ENCODE data around the gene RHPN2. TPM values are rescaled to one million over a fixed set of nuclear protein-coding genes. Genes with fewer than 3 reads are reported as not detected.

RHPN2 gene
- total RNA-seq, 4 donors from 2014 or later = 1.1 to 1.6 (median 1.6) TPM

DNA sequence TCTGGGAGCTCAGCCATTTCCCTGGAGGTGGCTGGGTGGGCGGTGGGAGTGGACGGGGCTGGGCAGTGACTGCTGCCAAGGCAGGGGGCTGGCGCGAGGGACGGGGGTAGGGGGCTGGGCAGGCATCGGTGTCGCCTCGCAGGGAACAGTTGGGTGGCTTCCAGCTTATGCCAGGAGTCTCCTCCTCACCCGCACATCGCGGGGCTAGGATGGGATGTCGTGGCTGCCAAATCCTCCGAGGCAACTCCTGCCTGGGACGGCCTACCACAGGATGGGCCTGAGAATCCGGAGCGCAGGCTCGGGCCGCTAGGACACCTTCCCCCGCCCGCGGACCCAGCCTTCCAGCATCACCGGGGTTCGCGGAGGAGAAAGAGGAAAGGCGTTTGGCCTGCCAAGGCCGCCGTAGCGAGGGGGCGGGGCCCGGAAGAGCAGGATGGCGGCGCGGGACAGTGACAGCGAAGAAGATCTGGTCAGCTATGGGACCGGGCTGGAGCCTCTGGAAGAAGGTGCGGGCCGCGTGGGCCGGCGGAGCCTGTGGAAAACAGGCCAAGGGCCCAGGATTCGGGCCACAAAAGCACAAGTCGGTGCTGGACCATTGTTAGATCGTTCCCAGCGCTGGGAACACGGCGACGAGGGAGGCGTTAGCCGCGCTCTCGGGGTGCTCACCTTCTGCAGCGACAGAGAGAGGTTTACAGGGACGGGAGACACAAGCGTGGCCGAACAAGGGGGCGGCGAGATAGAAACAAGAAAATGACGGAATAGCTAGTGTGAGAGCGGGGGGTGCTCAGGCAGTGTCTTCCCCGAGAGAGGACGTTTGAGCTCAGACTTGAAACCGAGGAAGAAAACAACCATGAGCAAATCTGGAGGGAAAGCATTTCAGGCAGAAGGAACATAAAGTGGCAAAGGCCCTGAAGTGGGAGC, 16.3 kb upstream of the RHPN2 start, which contains the start of gene GPATCH1:
Gene GPATCH1, plus strand, starts transcription at position 421 of the 921 bp plus-strand sequence. Its CDS starts 13 bp downstream, at position 434.
- peak within 1 kb of the TSS; percentile 66 to 93 (median 91) for H3K4me3 ChIP-seq
- 0 to 1% methylated on average over 29 to 30 of the region's 62 CpGs for WGBS, 2 donors
- intact Hi-C loops (cut with DNase I) = no loop called here
- H3K36me3 ChIP-seq = no peaks in the 10 kb centered on the region
- H3K4me1 ChIP-seq = peaks cover 0 to 30% (median 15%) of the 10 kb centered on the region in 3 donors
- peak within 1 kb of the TSS; percentile 78 to 89 (median 82) for H3K27ac ChIP-seq
- no peaks in the 10 kb centered on the region for H3K9me3 ChIP-seq
- H3K27me3 ChIP-seq = no peaks in the 10 kb centered on the region
- peak; percentile 41 for DNase-seq
- TF ChIP-seq, protein P1, sequence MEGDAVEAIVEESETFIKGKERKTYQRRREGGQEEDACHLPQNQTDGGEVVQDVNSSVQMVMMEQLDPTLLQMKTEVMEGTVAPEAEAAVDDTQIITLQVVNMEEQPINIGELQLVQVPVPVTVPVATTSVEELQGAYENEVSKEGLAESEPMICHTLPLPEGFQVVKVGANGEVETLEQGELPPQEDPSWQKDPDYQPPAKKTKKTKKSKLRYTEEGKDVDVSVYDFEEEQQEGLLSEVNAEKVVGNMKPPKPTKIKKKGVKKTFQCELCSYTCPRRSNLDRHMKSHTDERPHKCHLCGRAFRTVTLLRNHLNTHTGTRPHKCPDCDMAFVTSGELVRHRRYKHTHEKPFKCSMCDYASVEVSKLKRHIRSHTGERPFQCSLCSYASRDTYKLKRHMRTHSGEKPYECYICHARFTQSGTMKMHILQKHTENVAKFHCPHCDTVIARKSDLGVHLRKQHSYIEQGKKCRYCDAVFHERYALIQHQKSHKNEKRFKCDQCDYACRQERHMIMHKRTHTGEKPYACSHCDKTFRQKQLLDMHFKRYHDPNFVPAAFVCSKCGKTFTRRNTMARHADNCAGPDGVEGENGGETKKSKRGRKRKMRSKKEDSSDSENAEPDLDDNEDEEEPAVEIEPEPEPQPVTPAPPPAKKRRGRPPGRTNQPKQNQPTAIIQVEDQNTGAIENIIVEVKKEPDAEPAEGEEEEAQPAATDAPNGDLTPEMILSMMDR (IDR thresholded peaks at IDR 0.05) = peak in 1 of 6 experiments; percentile 43
- TF ChIP-seq POLR2A (IDR thresholded peaks at IDR 0.05) = peak in 1 of 4 donors; percentile 34

DNA sequence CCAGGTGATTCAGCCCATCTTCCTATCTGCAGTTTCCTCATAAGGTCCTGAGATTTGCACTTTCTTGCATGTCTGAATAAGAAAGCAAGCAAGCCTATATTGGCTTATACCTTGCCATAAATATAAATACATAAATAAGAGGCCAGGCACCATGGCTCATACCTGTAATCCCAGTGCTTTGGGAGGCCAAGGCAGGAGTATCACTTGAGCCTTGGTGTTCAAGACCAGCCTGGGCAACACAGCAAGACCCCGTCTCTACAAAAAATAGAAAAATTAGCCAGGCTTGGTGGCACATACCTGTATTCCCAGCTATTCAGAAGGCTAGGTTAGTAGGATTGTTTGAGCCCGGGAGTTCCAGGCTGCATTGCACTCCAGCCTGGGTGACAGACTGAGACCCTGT, 10.8 kb upstream of the RHPN2 start:
- H3K4me3 ChIP-seq = no peak overlapping the region
- intact Hi-C loops (cut with DNase I) = no loop called here
- H3K27me3 ChIP-seq = no peaks in the 10 kb centered on the region
- peaks cover 0 to 11% (median 2%) of the 10 kb centered on the region in 3 donors for H3K4me1 ChIP-seq
- H3K36me3 ChIP-seq = no peaks in the 10 kb centered on the region
- DNase-seq = no peak
- no peaks in the 10 kb centered on the region for H3K9me3 ChIP-seq
- no peak for TF ChIP-seq POLR2A (IDR thresholded peaks at IDR 0.05)
- TF ChIP-seq, protein P1 (IDR thresholded peaks at IDR 0.05) = no peak
- H3K27ac ChIP-seq = no peak overlapping the region
- 75 to 89% methylated on average over 2 of the region's 2 CpGs for WGBS, 2 donors

DNA sequence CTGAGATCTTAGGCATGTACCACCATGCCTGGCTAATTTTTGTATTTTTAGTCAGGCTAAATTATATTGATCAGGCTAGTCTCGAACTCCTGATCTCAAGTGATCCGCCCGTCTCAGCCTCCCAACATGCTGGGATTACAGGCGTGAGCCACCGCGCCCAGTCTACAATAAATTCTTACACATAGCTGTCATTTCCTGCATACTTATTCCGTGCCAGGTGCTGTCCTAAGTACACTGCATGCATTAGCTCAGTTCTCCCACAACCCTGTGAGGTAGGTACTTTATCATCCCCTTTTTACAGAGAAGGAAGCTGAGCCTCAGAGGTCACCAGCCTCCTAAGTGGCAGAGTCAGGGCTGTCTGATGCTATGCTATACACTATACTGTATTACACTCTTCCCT, 7.2 kb upstream of the RHPN2 start:
- Histone ChIP-seq H3K36me3 (no peaks in the 10 kb centered on the region), H3K9me3 (no peaks in the 10 kb centered on the region), H3K4me1 (no peaks in the 10 kb centered on the region), H3K27ac (no peak overlapping the region), H3K27me3 (no peaks in the 10 kb centered on the region), H3K4me3 (no peak overlapping the region)
- intact Hi-C loops (cut with DNase I) = no loop called here
- DNase-seq = no peak
- 44 to 58% methylated on average over 7 of the region's 7 CpGs for WGBS, 2 donors
- TF ChIP-seq, protein P1 (IDR thresholded peaks at IDR 0.05) = no peak
- TF ChIP-seq POLR2A (IDR thresholded peaks at IDR 0.05) = no peak

DNA sequence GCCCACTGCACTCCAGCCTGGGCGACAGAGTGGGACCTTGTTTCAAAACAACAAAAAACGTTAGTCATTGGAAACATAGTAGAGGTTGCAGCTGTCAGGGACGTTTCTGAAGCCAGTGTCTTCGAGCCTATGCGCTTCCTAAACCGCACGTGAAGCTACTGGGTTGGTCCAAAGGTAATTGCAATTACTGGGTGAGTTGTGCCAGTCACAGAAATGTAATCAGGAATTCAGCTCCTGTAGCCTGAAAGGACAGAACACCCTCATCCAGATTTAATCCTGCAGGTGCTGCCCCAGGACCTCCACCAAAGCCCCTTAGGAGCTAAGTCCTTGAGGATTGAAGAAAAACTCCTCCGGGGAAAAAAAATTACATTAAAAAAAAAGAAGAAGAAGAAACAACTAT, 2.4 kb upstream of the RHPN2 start:
- Histone ChIP-seq H3K4me3 (no peak overlapping the region), H3K27me3 (peaks cover 0 to 35% (median 5%) of the 10 kb centered on the region in 4 donors), H3K27ac (no peak overlapping the region), H3K36me3 (no peaks in the 10 kb centered on the region), H3K9me3 (no peaks in the 10 kb centered on the region), H3K4me1 (peaks cover 14 to 27% (median 17%) of the 10 kb centered on the region in 3 donors)
- no peak for TF ChIP-seq POLR2A (IDR thresholded peaks at IDR 0.05)
- TF ChIP-seq, protein P1 (IDR thresholded peaks at IDR 0.05) = no peak
- WGBS, 2 donors = 56 to 64% methylated on average over 7 to 8 of the region's 8 CpGs
- DNase-seq = no peak
- intact Hi-C loops (cut with DNase I) = no loop called here

DNA sequence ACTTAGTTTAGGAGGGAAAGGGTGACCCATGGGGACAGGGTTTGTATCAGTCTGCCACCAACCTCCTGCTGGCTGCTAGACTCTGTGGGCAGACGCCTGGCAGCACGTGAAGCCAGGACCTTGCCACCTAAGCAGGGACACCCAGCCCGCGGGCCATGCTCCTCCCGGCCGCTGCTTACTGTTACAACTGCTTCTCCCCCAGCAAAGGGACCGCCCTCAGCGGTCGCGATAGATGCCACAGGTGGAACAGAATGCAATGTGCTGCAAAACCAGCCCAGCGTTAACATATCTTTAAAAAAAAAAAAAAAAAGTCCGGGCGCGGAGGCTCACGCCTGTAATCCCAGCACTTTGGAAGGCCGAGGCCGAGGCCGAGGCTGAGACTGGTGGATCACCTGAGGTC, 1.9 kb upstream of the RHPN2 start:
- no peaks in the 10 kb centered on the region for H3K36me3 ChIP-seq
- peaks cover 14 to 27% (median 17%) of the 10 kb centered on the region in 3 donors for H3K4me1 ChIP-seq
- H3K27me3 ChIP-seq = peaks cover 0 to 41% (median 5%) of the 10 kb centered on the region in 4 donors
- no peak overlapping the region for H3K4me3 ChIP-seq
- WGBS, 2 donors = 81 to 83% methylated on average over 15 to 18 of the region's 18 CpGs
- intact Hi-C loops (cut with DNase I) = no loop called here
- no peak for TF ChIP-seq POLR2A (IDR thresholded peaks at IDR 0.05)
- TF ChIP-seq, protein P1 (IDR thresholded peaks at IDR 0.05) = no peak
- no peak for DNase-seq
- H3K9me3 ChIP-seq = no peaks in the 10 kb centered on the region
- no peak overlapping the region for H3K27ac ChIP-seq

Data from esophagus squamous epithelium (tissue), 5 donors.